A549 treated with AZD9567 at 1 μM for 4 hours (cell line): Measurements from ENCODE around the gene SCAANT1. TPM values are rescaled to one million over a fixed set of nuclear protein-coding genes. Genes with fewer than 3 reads are reported as not detected.

Source experiments
- total RNA-seq: library from RNA; stranded (reverse); fragments of 200-300 nt; extraction: Qiagen RNA extraction; gene quantifications from 5 replicates; pipeline ENCODE4 v1.2.3, GENCODE V29; 2022; ENCODE audit not compliant: insufficient read depth

SCAANT1 gene
- total RNA-seq = not detected in 5 replicates

DNA sequence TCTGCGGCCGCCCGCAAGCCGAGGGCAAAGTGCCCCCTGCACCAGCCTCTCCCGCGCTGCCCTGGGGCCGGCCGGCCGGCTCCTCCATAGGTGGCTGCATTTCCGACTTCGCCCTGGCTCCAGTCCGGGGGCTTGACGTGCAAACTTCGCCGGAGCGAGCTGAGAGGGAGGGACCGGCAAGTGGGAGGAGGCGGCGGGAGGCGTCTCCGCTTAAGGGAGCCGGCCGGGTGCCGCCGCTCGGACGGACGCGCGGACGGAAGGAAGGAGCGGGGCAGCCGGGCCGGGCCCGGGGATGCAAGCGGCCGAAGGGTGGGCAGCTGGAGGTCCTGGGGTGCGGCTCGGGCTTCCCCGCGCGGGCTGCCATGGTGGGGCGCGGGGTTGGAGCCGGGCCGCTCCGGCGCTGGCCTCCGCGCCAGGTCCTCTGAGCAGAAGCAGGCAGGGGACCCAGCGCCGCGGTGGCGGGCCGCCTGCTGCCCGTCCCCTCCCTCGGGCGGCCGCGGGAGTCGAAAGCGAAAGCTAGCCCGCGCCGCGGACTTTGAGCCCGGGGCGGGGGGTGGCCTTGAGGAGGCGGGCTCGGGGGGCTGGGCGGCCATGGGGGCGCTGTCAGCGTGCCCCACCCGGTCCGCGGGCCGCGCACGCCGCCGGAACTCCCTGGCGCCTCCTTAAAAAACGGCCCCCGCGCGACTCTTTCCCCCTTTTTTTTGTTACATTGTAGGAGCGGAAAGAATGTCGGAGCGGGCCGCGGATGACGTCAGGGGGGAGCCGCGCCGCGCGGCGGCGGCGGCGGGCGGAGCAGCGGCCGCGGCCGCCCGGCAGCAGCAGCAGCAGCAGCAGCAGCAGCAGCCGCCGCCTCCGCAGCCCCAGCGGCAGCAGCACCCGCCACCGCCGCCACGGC is at the start of gene SCAANT1:
Gene SCAANT1 (minus strand): TSS at position 511 of the 895 bp plus-strand sequence.

GRCh38 chr3:63863150-63864007 is 48.8 kb downstream of the SCAANT1 start, which contains the start of the genes ATXN7 and THOC7:
Gene ATXN7 (plus strand): TSS chr3:63863867. CDS start chr3:63912599, 48,732 bp downstream.
Gene THOC7 (minus strand): TSS chr3:63863805. CDS start chr3:63863790, 15 bp downstream.

Other genes starting within 250 kb of the SCAANT1 start
- gene C3orf49, start 93.1 kb downstream of the SCAANT1 start, total RNA-seq = not detected in 5 replicates
- 54.5 to 60.8 TPM (median 58.9 TPM) in 5 replicates for gene THOC7, start 48.6 kb downstream of the SCAANT1 start, total RNA-seq
- gene ATXN7, start 48.5 kb downstream of the SCAANT1 start, total RNA-seq = 3.7 to 12.3 TPM (median 4.6 TPM) in 5 replicates
- 71.3 to 76.9 TPM (median 74.5 TPM) in 5 replicates for gene PSMD6, start 111.1 kb upstream of the SCAANT1 start, total RNA-seq